HepG2 (cell line): ENCODE results near the gene WDR27. TPM values are rescaled to one million over a fixed set of nuclear protein-coding genes. Genes with fewer than 3 reads are reported as not detected.
A peak's percentile ranks its signal among the peaks of the same experiment; 100 is the strongest.

Experiments used
- ISX ChIP-seq: sonication (generic); formaldehyde crosslinking; conservative IDR thresholded peaks from 2 replicates; pipeline ENCODE4 v1.5.0; 2020; ENCODE audit warnings: missing genetic modification reagents
- KDM4B ChIP-seq: sonication (generic); formaldehyde crosslinking; IDR thresholded peaks from 2 replicates; pipeline ENCODE4 v1.4.0; 2020; ENCODE audit warnings: missing genetic modification reagents
- NFATC3 ChIP-seq: sonication (generic); formaldehyde crosslinking; IDR thresholded peaks from 2 replicates; pipeline ENCODE4 v1.5.1; 2020; ENCODE audit warnings: mild to moderate bottlenecking, missing genetic modification reagents
- NFE2L2 ChIP-seq: fragments of 150-350 bp; IDR thresholded peaks from 2 replicates; pipeline ENCODE4 v1.6.1; 2014; ENCODE audit warnings: low read length
- SOX5 ChIP-seq: IDR thresholded peaks from 2 replicates; pipeline ENCODE4 v1.6.1; 2016; ENCODE audit warnings: borderline replicate concordance
- SUZ12 ChIP-seq: fragments of 150-350 bp; IDR thresholded peaks from 2 replicates; pipeline ENCODE4 v1.6.1; 2014; ENCODE audit warnings: low read depth, low read length
- TBL1XR1 ChIP-seq: fragments of 150-350 bp; IDR thresholded peaks from 2 replicates; pipeline ENCODE4 v1.6.1; 2014; ENCODE audit warnings: borderline replicate concordance, low read length; ENCODE audit not compliant: partially characterized antibody
- THAP11 ChIP-seq: IDR thresholded peaks from 2 replicates; pipeline ENCODE4 v1.6.1; 2016; ENCODE audit warnings: missing biosample characterization, missing genetic modification reagents
- ZFP37 ChIP-seq: sonication (generic); formaldehyde crosslinking; IDR thresholded peaks from 2 replicates; pipeline ENCODE4 v1.4.0; 2020; ENCODE audit warnings: missing genetic modification reagents, borderline replicate concordance
- ZFP62 ChIP-seq: sonication (generic); formaldehyde crosslinking; IDR thresholded peaks from 2 replicates; pipeline ENCODE4 v1.4.0; 2020; ENCODE audit warnings: missing genetic modification reagents
- ZMYM4 ChIP-seq: sonication (generic); formaldehyde crosslinking; IDR thresholded peaks from 2 replicates; pipeline ENCODE4 v1.8.1; 2023; ENCODE audit warnings: mild to moderate bottlenecking, missing genetic modification reagents
- ZNF337 ChIP-seq: sonication (generic); formaldehyde crosslinking; IDR thresholded peaks from 2 replicates; pipeline ENCODE4 v1.5.1; 2020; ENCODE audit warnings: missing genetic modification reagents, low read depth, mild to moderate bottlenecking, borderline replicate concordance
- ZNF549 ChIP-seq: sonication (generic); formaldehyde crosslinking; IDR thresholded peaks from 2 replicates; pipeline ENCODE4 v1.5.0; 2020; ENCODE audit warnings: missing genetic modification reagents
- ZNF552 ChIP-seq: sonication (generic); formaldehyde crosslinking; IDR thresholded peaks from 2 replicates; pipeline ENCODE4 v1.9.0; 2022; ENCODE audit warnings: missing genetic modification reagents, mild to moderate bottlenecking, borderline replicate concordance
- ZNF558 ChIP-seq: sonication (generic); formaldehyde crosslinking; IDR thresholded peaks from 2 replicates; pipeline ENCODE4 v1.9.0; 2022; ENCODE audit warnings: mild to moderate bottlenecking, missing genetic modification reagents, borderline replicate concordance
- ZNF792 ChIP-seq: IDR thresholded peaks from 2 replicates; pipeline ENCODE4 v1.6.1; 2016
- ZSCAN22 ChIP-seq: sonication (generic); formaldehyde crosslinking; IDR thresholded peaks from 2 replicates; pipeline ENCODE4 v1.4.0; 2020; ENCODE audit warnings: mild to moderate bottlenecking, missing genetic modification reagents
- ZSCAN25 ChIP-seq: sonication (generic); formaldehyde crosslinking; IDR thresholded peaks from 2 replicates; pipeline ENCODE4 v1.8.0; 2022; ENCODE audit warnings: mild to moderate bottlenecking, missing genetic modification reagents
- polyA plus RNA-seq, 8 experiments: library from polyadenylated mRNA; depleted of rRNA in 3 of 8; stranded (reverse) in 7 of 8; unstranded in 1 of 8; fragments of >200 nt; fragmentation: Illumina TruSeq in 4 of 8; extraction: Trizol in 4 of 8; gene quantifications; 2 replicates each; pipeline versions ENCODE4 v1.2.1 to v1.2.3, GENCODE V29; 2011 to 2016; ENCODE audit warnings: low read depth in 4 of 8, missing spikeins in 1 of 8, mixed read lengths in 1 of 8; ENCODE audit not compliant: insufficient read depth in 1 of 8
- total RNA-seq, 5 experiments: library from RNA; depleted of rRNA; stranded (reverse); fragments of >200 nt; fragmentation: Illumina TruSeq; extraction: Trizol; gene quantifications; 2 replicates each; pipeline ENCODE4 v1.2.3, GENCODE V29; 2016; ENCODE audit warnings: low read depth in 1 of 5
- TF ChIP-seq, protein P1 (sequence below): sonication (generic); formaldehyde crosslinking; IDR thresholded peaks from 2 replicates; pipeline ENCODE4 v1.5.1; 2020; ENCODE audit warnings: mild to moderate bottlenecking, moderate library complexity, missing genetic modification reagents
- TF ChIP-seq, protein P2 (sequence below), 2 experiments: sonication (generic) in 1 of 2; formaldehyde crosslinking in 1 of 2; IDR thresholded peaks; 2 replicates each; pipeline versions ENCODE4 v1.6.1 to v1.9.0; 2014 to 2022; ENCODE audit warnings: antibody characterized with exemption in 1 of 2, borderline replicate concordance in 1 of 2, inconsistent platforms in 1 of 2, low read depth in 1 of 2, missing genetic modification reagents in 1 of 2
- TF ChIP-seq, protein P3 (sequence below): sonication (generic); formaldehyde crosslinking; IDR thresholded peaks from 2 replicates; pipeline ENCODE4 v1.9.0; 2021; ENCODE audit warnings: missing genetic modification reagents, borderline replicate concordance

WDR27 gene
- total and polyA plus RNA-seq, 2 of the 13 experiments (the other 11 are each of a cell fraction or from before 2014, with no cell fraction given) = 34.1 to 80.3 TPM

DNA sequence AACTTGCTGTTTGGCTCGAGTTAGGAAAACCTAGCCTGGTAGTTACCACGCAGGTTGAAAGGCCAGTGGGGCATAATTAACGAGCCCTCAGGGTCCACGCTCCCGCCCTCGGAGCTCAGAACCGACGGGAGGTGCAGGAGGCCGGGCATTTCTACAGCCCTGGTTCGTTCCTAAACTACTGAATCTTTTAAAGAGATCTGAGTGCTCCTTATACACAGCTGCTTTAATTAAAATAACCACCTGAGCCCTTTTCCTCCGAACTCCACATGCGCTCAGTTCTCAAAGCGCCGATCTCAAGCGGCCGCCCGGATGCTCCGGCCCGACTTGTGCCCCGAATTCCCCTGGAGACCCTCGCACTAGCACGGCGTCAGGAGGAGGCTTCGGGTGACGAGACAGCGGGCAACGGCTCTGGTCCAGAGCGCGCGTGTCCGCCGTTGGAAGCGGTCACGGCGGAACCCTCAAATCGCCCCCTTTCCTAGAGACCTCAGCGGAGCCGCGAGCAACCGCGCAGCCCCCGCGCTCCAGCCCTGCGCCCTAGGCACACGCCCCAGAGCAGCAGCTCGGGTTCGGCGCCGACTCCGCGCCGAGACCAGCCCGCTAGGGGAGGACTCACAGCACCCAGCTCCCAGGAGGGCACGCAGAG is 397 bp downstream of the WDR27 start (continued):
- TF ChIP-seq, protein P1, sequence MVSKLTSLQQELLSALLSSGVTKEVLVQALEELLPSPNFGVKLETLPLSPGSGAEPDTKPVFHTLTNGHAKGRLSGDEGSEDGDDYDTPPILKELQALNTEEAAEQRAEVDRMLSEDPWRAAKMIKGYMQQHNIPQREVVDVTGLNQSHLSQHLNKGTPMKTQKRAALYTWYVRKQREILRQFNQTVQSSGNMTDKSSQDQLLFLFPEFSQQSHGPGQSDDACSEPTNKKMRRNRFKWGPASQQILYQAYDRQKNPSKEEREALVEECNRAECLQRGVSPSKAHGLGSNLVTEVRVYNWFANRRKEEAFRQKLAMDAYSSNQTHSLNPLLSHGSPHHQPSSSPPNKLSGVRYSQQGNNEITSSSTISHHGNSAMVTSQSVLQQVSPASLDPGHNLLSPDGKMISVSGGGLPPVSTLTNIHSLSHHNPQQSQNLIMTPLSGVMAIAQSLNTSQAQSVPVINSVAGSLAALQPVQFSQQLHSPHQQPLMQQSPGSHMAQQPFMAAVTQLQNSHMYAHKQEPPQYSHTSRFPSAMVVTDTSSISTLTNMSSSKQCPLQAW (CRISPR knock-in tag) = no peak
- TF ChIP-seq ZNF792 = no peak
- TF ChIP-seq ZNF552 = no peak; the same call in 1 of the 2 replicates
- TF ChIP-seq ISX (CRISPR knock-in tag) = no peak
- no peak for TF ChIP-seq SOX5
- TF ChIP-seq ZSCAN22 (CRISPR knock-in tag) = no peak
- peak; percentile 83; the same call in 1 of the 2 replicates for TF ChIP-seq ZNF337 (CRISPR knock-in tag)
- peak; percentile 96; the same call in 1 of the 2 replicates for TF ChIP-seq NFATC3 (CRISPR knock-in tag)
- no peak for TF ChIP-seq TBL1XR1
- TF ChIP-seq, protein P2, sequence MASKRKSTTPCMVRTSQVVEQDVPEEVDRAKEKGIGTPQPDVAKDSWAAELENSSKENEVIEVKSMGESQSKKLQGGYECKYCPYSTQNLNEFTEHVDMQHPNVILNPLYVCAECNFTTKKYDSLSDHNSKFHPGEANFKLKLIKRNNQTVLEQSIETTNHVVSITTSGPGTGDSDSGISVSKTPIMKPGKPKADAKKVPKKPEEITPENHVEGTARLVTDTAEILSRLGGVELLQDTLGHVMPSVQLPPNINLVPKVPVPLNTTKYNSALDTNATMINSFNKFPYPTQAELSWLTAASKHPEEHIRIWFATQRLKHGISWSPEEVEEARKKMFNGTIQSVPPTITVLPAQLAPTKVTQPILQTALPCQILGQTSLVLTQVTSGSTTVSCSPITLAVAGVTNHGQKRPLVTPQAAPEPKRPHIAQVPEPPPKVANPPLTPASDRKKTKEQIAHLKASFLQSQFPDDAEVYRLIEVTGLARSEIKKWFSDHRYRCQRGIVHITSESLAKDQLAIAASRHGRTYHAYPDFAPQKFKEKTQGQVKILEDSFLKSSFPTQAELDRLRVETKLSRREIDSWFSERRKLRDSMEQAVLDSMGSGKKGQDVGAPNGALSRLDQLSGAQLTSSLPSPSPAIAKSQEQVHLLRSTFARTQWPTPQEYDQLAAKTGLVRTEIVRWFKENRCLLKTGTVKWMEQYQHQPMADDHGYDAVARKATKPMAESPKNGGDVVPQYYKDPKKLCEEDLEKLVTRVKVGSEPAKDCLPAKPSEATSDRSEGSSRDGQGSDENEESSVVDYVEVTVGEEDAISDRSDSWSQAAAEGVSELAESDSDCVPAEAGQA (IDR thresholded peaks at IDR 0.05; ENCODE audit: low read depth) = no peak
- TF ChIP-seq, protein P2 (CRISPR knock-in tag; IDR thresholded peaks at IDR 0.05; ENCODE audit: borderline replicate concordance) = no peak
- TF ChIP-seq, protein P3, sequence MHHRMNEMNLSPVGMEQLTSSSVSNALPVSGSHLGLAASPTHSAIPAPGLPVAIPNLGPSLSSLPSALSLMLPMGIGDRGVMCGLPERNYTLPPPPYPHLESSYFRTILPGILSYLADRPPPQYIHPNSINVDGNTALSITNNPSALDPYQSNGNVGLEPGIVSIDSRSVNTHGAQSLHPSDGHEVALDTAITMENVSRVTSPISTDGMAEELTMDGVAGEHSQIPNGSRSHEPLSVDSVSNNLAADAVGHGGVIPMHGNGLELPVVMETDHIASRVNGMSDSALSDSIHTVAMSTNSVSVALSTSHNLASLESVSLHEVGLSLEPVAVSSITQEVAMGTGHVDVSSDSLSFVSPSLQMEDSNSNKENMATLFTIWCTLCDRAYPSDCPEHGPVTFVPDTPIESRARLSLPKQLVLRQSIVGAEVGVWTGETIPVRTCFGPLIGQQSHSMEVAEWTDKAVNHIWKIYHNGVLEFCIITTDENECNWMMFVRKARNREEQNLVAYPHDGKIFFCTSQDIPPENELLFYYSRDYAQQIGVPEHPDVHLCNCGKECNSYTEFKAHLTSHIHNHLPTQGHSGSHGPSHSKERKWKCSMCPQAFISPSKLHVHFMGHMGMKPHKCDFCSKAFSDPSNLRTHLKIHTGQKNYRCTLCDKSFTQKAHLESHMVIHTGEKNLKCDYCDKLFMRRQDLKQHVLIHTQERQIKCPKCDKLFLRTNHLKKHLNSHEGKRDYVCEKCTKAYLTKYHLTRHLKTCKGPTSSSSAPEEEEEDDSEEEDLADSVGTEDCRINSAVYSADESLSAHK (CRISPR knock-in tag) = no peak
- no peak for TF ChIP-seq THAP11 (CRISPR knock-in tag)
- TF ChIP-seq ZNF558 = no peak
- TF ChIP-seq ZFP37 (CRISPR knock-in tag) = no peak
- no peak for TF ChIP-seq ZMYM4 (CRISPR knock-in tag)
- TF ChIP-seq NFE2L2 = no peak
- TF ChIP-seq SUZ12 = no peak
- peak; percentile 73; the same call in 1 of the 2 replicates for TF ChIP-seq ZSCAN25
- no peak for TF ChIP-seq ZFP62 (CRISPR knock-in tag)
- TF ChIP-seq ZNF549 (CRISPR knock-in tag) = no peak
- TF ChIP-seq KDM4B (CRISPR knock-in tag) = no peak
